Measurements from ENCODE around the gene FXYD1.
"Not testable (repeated sequence)": the region's sequence is repeated elsewhere in the genome, so short reads cannot be mapped to it uniquely, and the experiment has no call there.

The FXYD1 gene

GRCh38 chr19:35144259-35144599 lies 5.6 kb downstream of the FXYD1 start:
- no peak for DNase-seq

GRCh38 chr19:35144600-35145436 lies 6.2 kb downstream of the FXYD1 start:
- DNase-seq, result no peak

GRCh38 chr19:35146746-35147459 lies 8.3 kb downstream of the FXYD1 start:
- DNase-seq, result no peak

GRCh38 chr19:35149463-35149862 lies 10.8 kb downstream of the FXYD1 start:
- DNase-seq, result no peak

DNA sequence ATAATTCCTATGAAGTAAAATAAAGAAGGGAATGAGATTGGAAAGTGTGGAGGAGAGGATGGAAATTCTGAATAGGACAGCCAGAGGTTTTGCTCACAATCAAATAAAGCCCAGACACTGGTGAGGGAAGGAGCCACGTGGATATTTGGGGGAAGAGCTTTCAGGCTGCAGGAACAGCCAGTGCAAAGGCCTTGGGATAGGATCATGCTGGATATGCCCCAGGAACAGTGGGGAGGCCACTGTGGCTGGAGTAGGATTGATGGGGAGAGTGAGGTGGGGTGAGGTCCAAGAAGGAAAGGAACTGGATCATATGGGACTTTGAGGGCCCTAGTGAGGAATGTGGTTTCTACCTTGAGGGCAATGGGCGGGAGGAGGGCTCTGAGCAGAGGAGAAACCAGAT lies 11.8 kb downstream of the FXYD1 start:
- DNase-seq, result no peak

- no peak for DNase-seq
Measured at GRCh38 chr19:35151273-35152065, 12.8 kb downstream of the FXYD1 start.

DNA sequence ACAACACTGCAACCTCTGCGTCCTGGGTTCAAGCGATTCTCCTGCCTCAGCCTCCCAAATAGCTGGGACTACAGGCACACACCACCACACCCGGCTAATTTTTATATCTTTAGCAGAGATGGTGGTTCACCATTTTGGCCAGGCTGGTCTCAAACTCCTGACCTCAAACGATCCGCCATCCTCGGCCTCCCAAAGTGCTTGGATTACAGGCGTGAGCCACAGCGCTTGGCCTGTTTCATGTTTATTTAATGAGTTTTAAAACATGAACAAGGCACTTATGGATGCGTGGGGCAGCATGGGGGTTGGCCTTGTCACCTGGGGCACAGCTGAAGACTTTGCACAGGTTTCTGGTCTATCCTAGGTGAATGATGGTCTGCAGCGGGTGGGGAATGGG lies 14.5 kb downstream of the FXYD1 start:
- DNase-seq, result not testable (repeated sequence)

DNA sequence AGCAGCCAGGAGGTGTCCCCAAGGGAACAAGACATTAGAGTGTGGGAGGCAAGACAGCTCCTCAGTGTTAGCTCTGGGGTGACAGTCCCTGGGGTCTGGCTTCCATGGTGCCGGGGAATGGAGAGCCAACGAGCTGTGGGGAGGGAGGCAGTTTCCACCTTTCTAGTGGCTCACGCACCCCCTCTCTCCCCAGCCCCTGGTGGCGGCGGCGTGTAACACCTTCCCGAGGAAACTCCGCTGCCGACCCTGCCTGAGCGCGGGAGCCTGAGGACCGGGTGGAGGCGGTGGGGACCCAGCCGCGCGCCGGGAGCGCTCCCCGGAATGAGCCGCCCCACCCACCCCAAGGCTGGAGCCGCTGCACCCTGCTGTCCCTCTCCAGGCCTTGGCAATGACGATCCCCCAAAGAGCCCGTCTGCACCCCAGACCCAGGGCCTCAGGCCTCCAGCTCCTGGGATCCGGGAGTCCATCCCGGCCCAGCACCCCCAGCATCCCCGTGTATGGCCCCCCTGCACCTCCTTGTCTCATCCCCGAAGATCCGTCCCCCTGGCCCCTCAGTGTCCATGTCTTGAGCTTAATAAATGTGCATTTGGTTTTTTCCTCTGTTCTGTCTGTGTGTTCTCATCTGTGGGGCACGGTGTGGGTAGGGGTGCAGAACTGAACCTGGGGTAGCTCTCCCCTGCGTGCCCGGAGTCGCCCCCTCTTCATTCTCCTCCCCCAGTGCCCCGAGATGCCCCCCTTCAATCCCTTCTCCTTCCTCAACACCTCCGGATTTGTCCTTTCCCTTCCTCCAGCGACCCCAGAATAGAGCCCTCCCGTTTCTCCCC lies 15.3 kb downstream of the FXYD1 start:
- DNase-seq, result no peak

DNA sequence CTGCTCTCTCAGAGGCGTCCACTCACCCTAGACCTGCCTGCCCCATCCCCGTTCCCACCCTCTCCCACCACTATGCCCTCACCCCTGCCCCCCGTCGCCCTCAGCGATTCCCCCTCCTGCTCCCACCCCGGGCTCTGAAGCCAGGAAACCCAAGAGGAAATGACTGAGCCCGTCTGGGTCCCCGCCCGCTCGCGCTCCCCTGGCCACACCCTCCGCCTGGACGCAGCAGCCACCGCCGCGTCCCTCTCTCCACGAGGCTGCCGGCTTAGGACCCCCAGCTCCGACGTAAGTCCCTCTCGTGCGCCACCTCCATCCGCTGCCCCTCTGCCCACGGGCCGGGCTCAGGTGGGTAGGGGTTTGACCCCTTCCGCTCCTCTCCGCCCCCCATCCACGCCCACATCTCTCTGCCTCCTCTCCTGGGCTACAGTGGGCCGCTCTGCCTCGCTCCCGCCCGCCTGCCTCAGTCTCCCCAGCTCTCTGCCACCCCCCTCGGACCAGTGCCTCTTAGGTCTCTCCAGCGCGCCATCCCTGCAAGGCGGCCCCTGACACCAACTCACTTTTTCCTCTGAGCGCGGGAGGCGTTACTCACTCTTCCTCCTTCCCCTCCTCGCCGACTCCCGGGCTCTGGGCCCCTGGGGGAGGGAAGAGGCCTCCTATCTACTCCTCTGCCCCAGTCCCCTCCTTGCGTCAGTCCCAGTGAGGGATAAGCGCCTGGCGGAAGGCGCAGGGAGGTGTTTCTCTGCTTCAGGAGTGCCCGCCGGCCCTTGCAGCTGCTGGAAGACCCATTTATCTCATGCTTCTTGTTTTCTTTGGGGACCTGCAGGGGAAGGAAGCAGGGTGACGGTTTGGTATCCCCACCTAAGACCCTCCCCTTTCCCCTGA lies 16.1 kb downstream of the FXYD1 start, which contains the start of gene FXYD5:
FXYD5 (plus strand) TSS at position 211 of the 882 bp plus-strand sequence. CDS start 816 bp downstream, outside the sequence.
- DNase-seq, result peak; percentile 71

GRCh38 chr19:35155441-35155840 lies 16.8 kb downstream of the FXYD1 start:
- DNase-seq, result peak; percentile 19

GRCh38 chr19:35155981-35156672 lies 17.5 kb downstream of the FXYD1 start:
- no peak for DNase-seq

- DNase-seq, result no peak
Measured at GRCh38 chr19:35156673-35157014, 18.0 kb downstream of the FXYD1 start.

GRCh38 chr19:35157431-35157830 lies 18.8 kb downstream of the FXYD1 start:
- DNase-seq, result no peak

DNA sequence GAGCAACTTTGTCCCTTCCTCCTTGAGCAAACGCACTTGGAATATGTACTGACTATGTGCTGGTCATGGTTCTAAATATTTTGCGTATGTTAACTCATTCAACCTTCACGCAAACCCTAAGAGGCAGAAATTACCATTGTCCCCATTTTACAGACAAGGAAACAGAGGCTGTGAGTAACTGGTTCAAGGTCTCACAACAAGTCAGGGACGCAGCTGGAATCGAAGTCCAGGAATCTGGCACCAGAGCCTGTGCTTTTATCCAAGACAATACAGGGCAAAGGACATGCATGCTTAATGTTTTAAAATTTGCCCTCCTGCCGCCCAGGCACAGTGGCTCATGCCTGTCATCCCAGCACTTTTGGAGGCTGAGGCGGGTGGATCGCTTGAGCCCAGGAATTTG lies 21.0 kb downstream of the FXYD1 start:
- DNase-seq, result no peak

- DNase-seq, result no peak
Measured at GRCh38 chr19:35160629-35161433, 22.2 kb downstream of the FXYD1 start.

DNA sequence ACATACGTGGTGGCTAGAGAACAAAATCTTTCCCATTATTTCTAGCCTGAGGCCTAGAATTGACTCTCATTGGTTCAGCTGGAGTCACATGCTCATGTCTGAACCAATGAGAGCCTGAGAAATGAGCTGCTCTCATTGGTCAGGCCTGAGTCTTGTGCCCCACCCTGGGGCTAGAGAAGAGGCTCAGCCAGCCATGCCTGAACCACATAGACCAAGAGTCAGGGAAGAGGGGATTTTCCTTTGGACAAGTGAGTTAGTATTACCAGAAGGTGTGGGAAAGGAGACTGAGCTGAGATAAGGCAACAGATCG lies 22.8 kb downstream of the FXYD1 start:
- no peak for DNase-seq

DNA sequence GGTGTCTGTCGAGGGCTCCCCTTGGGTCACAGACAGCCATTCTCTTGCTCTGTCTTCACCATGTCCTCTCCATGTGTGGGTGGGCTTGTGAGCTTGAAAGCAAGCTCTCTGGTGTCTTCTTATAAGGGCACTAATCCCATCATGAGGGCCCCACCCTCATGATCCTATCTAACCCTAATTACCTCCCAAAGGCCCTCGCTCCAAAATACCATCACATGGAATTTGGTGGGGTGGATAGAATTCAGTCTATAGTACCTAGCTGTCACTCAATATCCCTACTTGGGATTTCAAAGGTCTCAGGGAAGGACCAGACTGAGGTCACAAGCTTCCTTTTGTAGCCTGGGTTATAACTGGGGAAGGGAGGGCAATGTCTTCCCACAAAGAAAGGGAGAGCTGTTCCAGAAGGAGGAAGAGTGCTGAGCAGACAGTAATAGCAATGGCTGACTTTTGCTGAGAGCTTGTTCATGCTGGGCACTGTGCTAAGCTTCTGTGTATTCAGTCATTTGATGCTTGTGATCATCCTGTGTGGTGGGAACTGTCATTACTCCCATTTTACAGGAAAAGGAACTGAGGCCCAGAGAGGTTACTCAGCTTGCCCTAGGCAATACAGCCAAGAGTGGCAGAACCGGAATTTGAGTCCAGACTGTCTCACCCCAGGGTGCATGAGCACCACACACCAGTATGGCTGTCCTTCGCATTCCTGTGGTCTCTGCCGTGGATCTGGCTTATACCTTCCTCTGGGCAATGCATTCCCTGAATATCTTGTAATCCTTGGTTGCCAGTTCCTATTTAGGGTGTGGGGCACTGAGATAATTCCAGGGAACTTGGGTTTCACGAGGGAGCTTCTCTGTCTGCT lies 24.1 kb downstream of the FXYD1 start:
- no peak for DNase-seq

DNA sequence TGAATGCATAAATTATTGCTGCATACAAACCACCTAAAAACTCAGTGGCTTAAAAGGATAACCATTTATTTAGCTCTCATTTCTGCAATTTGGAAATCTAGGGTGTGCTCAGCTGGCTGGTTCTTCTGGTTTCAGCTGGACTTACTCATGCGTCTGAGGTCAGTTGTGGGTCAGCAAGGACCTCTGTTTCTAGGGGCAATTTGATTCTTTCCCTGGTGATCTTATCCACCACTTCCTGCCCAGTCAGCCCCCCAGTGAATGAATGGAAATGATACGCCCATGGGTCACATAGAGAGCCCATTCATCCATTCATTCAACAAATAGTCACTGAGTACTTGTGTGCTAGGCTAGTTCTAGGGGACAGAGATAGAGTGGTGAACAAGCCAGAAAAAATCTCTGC lies 25.8 kb downstream of the FXYD1 start:
- DNase-seq, result no peak

Measured in NK-92 treated with Interleukin-12 subunit alpha and Interleukin-12 subunit beta, amount 100 ng/mL, for 24 hours (cell line).